ENCODE data around the gene PRR27. TPM values are rescaled to one million over a fixed set of nuclear protein-coding genes. Genes with fewer than 3 reads are reported as not detected.
A peak's percentile ranks its signal among the peaks of the same experiment; 100 is the strongest.

The PRR27 gene
- not detected in 2 replicates for total RNA-seq (2014; rRNA removed; shearing (Covaris generic))

GRCh38 chr4:70153937-70154336, at the start of gene PRR27:
PRR27 (plus strand) TSS chr4:70154237; CDS start chr4:70154376, 139 bp downstream.
- DNase-seq (ENCODE audit: low spot score): no peak

- DNase-seq (ENCODE audit: low spot score): no peak
Observed at GRCh38 chr4:70110917-70111316, 43.1 kb upstream of the PRR27 start.

GRCh38 chr4:70113656-70114055, 40.4 kb upstream of the PRR27 start:
- DNase-seq (ENCODE audit: low spot score): no peak

- DNase-seq (ENCODE audit: low spot score): no peak
Observed at GRCh38 chr4:70114096-70114495, 39.9 kb upstream of the PRR27 start.

GRCh38 chr4:70120323-70120722, 33.7 kb upstream of the PRR27 start:
- no peak for DNase-seq (ENCODE audit: low spot score)

GRCh38 chr4:70133473-70133872, 20.6 kb upstream of the PRR27 start:
- no peak for DNase-seq (ENCODE audit: low spot score)

GRCh38 chr4:70138751-70139150, 15.3 kb upstream of the PRR27 start:
- no peak for DNase-seq (ENCODE audit: low spot score)

GRCh38 chr4:70151271-70151670, 2.8 kb upstream of the PRR27 start:
- DNase-seq (ENCODE audit: low spot score): no peak

GRCh38 chr4:70152088-70152487, 1.9 kb upstream of the PRR27 start:
- no peak for DNase-seq (ENCODE audit: low spot score)

- no peak for DNase-seq (ENCODE audit: low spot score)
Observed at GRCh38 chr4:70158576-70158975, 4.5 kb downstream of the PRR27 start.

- DNase-seq (ENCODE audit: low spot score): no peak
Observed at GRCh38 chr4:70177090-70177489, 23.1 kb downstream of the PRR27 start.

- DNase-seq (ENCODE audit: low spot score): no peak
Observed at GRCh38 chr4:70178075-70178660, 24.1 kb downstream of the PRR27 start.

GRCh38 chr4:70179811-70180210, 25.8 kb downstream of the PRR27 start:
- no peak for DNase-seq (ENCODE audit: low spot score)

- no peak for DNase-seq (ENCODE audit: low spot score)
Observed at GRCh38 chr4:70181864-70182263, 27.8 kb downstream of the PRR27 start.

GRCh38 chr4:70182517-70183167, 28.6 kb downstream of the PRR27 start:
- no peak for DNase-seq (ENCODE audit: low spot score)

GRCh38 chr4:70183168-70183939, 29.3 kb downstream of the PRR27 start:
- DNase-seq (ENCODE audit: low spot score): peak; percentile 32

- no peak for DNase-seq (ENCODE audit: low spot score)
Observed at GRCh38 chr4:70183940-70184246, 29.9 kb downstream of the PRR27 start.

- no peak for DNase-seq (ENCODE audit: low spot score)
Observed at GRCh38 chr4:70187216-70187615, 33.2 kb downstream of the PRR27 start.

- DNase-seq (ENCODE audit: low spot score): no peak
Observed at GRCh38 chr4:70190579-70190978, 36.5 kb downstream of the PRR27 start.

GRCh38 chr4:70191647-70192046, 37.6 kb downstream of the PRR27 start:
- no peak for DNase-seq (ENCODE audit: low spot score)

- DNase-seq (ENCODE audit: low spot score): no peak
Observed at GRCh38 chr4:70192895-70193294, 38.9 kb downstream of the PRR27 start.

- no peak for DNase-seq (ENCODE audit: low spot score)
Observed at GRCh38 chr4:70195425-70195824, 41.4 kb downstream of the PRR27 start, which contains the start of gene ODAM. ODAM (plus strand) TSS chr4:70195725; CDS start chr4:70196544, 819 bp downstream.

- no peak for DNase-seq (ENCODE audit: low spot score)
Observed at GRCh38 chr4:70196857-70197256, 42.8 kb downstream of the PRR27 start.

Measured in A172 (cell line).